ENCODE results near the gene PNMA8B. TPM values are rescaled to one million over a fixed set of nuclear protein-coding genes. Genes with fewer than 3 reads are reported as not detected.

PNMA8B gene
- total and polyA plus RNA-seq, 2 experiments from 2014 or later: 0.50 to 1.0 TPM

GRCh38 chr19:46513461-46514236, 18.0 kb upstream of the PNMA8B start:
- no peak overlapping the region for H2AFZ ChIP-seq
- TF ChIP-seq EZH2 (IDR thresholded peaks at IDR 0.05; ENCODE audit: borderline replicate concordance) (no peak), CTCF (IDR thresholded peaks at IDR 0.05; ENCODE audit: poor library complexity) (peak; percentile 95), EZH2phosphoT487 (IDR thresholded peaks at IDR 0.05; ENCODE audit: low read depth, severe bottlenecking, unreplicated experiment) (no peak)
- no peaks in the 10 kb centered on the region for H3K36me3 ChIP-seq (replicated peaks; ENCODE audit: insufficient read depth, low read depth)
- no peaks in the 10 kb centered on the region for H3K9me3 ChIP-seq (ENCODE audit: low read depth)
- peak; percentile 91 for DNase-seq (ENCODE audit: low spot score)
- H3K27ac ChIP-seq: no peak overlapping the region
- H3K4me2 ChIP-seq: peak overlapping the region; percentile 51
- H3K79me2 ChIP-seq: no peaks in the 10 kb centered on the region
- no peaks in the 10 kb centered on the region for H3K27me3 ChIP-seq
- no peaks in the 10 kb centered on the region for H3K4me1 ChIP-seq (ENCODE audit: insufficient read depth)
- H3K9me2 ChIP-seq (replicated peaks; ENCODE audit: insufficient read depth): no peaks in the 10 kb centered on the region
- whole genome bisulfite sequencing (ENCODE audit: low lambda C conversion rate, missing lambda C conversion rate): 30% methylated on average over 36 of the region's 36 CpGs
- no peak overlapping the region for H3K4me3 ChIP-seq
- H4K20me1 ChIP-seq (ENCODE audit: insufficient read depth, poor library complexity, severe bottlenecking): no peaks in the 10 kb centered on the region

- Histone ChIP-seq H3K4me2 (no peak overlapping the region), H3K36me3 (replicated peaks; ENCODE audit: insufficient read depth, low read depth) (no peaks in the 10 kb centered on the region), H2AFZ (no peak overlapping the region), H3K9me2 (replicated peaks; ENCODE audit: insufficient read depth) (no peaks in the 10 kb centered on the region), H4K20me1 (ENCODE audit: insufficient read depth, poor library complexity, severe bottlenecking) (no peaks in the 10 kb centered on the region), H3K27ac (no peak overlapping the region), H3K4me3 (no peak overlapping the region), H3K4me1 (ENCODE audit: insufficient read depth) (no peaks in the 10 kb centered on the region), H3K27me3 (no peaks in the 10 kb centered on the region), H3K79me2 (no peaks in the 10 kb centered on the region), H3K9me3 (ENCODE audit: low read depth) (no peaks in the 10 kb centered on the region)
- WGBS (ENCODE audit: low lambda C conversion rate, missing lambda C conversion rate): 87% methylated on average over 4 of the region's 4 CpGs
- no peak for DNase-seq (ENCODE audit: low spot score)
- TF ChIP-seq EZH2 (IDR thresholded peaks at IDR 0.05; ENCODE audit: borderline replicate concordance) (no peak), CTCF (IDR thresholded peaks at IDR 0.05; ENCODE audit: poor library complexity) (no peak), EZH2phosphoT487 (IDR thresholded peaks at IDR 0.05; ENCODE audit: low read depth, severe bottlenecking, unreplicated experiment) (no peak)
Measured at GRCh38 chr19:46511237-46511636, 15.6 kb upstream of the PNMA8B start.

- H2AFZ ChIP-seq: no peak overlapping the region
- no peaks in the 10 kb centered on the region for H4K20me1 ChIP-seq (ENCODE audit: insufficient read depth, poor library complexity, severe bottlenecking)
- DNase-seq (ENCODE audit: low spot score): no peak
- no peaks in the 10 kb centered on the region for H3K36me3 ChIP-seq (replicated peaks; ENCODE audit: insufficient read depth, low read depth)
- H3K9me3 ChIP-seq (ENCODE audit: low read depth): no peaks in the 10 kb centered on the region
- no peak overlapping the region for H3K27ac ChIP-seq
- no peaks in the 10 kb centered on the region for H3K27me3 ChIP-seq
- TF ChIP-seq CTCF (IDR thresholded peaks at IDR 0.05; ENCODE audit: poor library complexity) (no peak), EZH2phosphoT487 (IDR thresholded peaks at IDR 0.05; ENCODE audit: low read depth, severe bottlenecking, unreplicated experiment) (no peak), EZH2 (IDR thresholded peaks at IDR 0.05; ENCODE audit: borderline replicate concordance) (no peak)
- no peaks in the 10 kb centered on the region for H3K4me1 ChIP-seq (ENCODE audit: insufficient read depth)
- no peak overlapping the region for H3K4me2 ChIP-seq
- H3K4me3 ChIP-seq: no peak overlapping the region
- H3K79me2 ChIP-seq: no peaks in the 10 kb centered on the region
- H3K9me2 ChIP-seq (replicated peaks; ENCODE audit: insufficient read depth): no peaks in the 10 kb centered on the region
- WGBS (ENCODE audit: low lambda C conversion rate, missing lambda C conversion rate): 81% methylated on average over 2 of the region's 2 CpGs
Measured at GRCh38 chr19:46508206-46508605, 12.5 kb upstream of the PNMA8B start.
